Measurements from ENCODE around the gene SSBP3.

GRCh38 chr1:54199151-54199764 lies 206.9 kb downstream of the SSBP3 start:
- TF ChIP-seq MXI1 (IDR thresholded peaks at IDR 0.05; ENCODE audit: borderline replicate concordance, low read depth, low read length): no peak
- TF ChIP-seq FOSL1 (CRISPR knock-in tag; IDR thresholded peaks at IDR 0.05; ENCODE audit: borderline replicate concordance): no peak
- no peak for TF ChIP-seq ZFP36L2 (CRISPR knock-in tag; IDR thresholded peaks at IDR 0.05)
- no peak for TF ChIP-seq CSRNP1 (CRISPR knock-in tag; IDR thresholded peaks at IDR 0.05)
- TF ChIP-seq FOXK1 (CRISPR knock-in tag; IDR thresholded peaks at IDR 0.05; ENCODE audit: borderline replicate concordance, low read depth): no peak
- TF ChIP-seq ZSCAN20 (CRISPR knock-in tag; IDR thresholded peaks at IDR 0.05; ENCODE audit: borderline replicate concordance): no peak
- no peak for TF ChIP-seq ADNP (CRISPR knock-in tag; IDR thresholded peaks at IDR 0.05)
- TF ChIP-seq CHD4 (IDR thresholded peaks at IDR 0.05; ENCODE audit: borderline replicate concordance, low read length): no peak
- TF ChIP-seq ZNF780A (CRISPR knock-in tag; IDR thresholded peaks at IDR 0.05): no peak
- no peak for TF ChIP-seq ARNT (IDR thresholded peaks at IDR 0.05)
- TF ChIP-seq U2AF1 (optimal IDR thresholded peaks at IDR 0.05; ENCODE audit: low read depth, low read length): no peak
- no peak for TF ChIP-seq HNRNPUL1 (IDR thresholded peaks at IDR 0.05; ENCODE audit: low read depth, low read length)
- no peak for TF ChIP-seq POLR2AphosphoS5 (IDR thresholded peaks at IDR 0.05; ENCODE audit: low read depth, low read length)
